Measurements from ENCODE around the gene ZNF71. TPM values are rescaled to one million over a fixed set of nuclear protein-coding genes. Genes with fewer than 3 reads are reported as not detected.

The ZNF71 gene
- total RNA-seq, 1 experiment from 2014 or later, result 13.7 TPM

- no peak for TF ChIP-seq EZH2 (IDR thresholded peaks at IDR 0.05; ENCODE audit: borderline replicate concordance, low read depth, low read length, poor library complexity, severe bottlenecking)
- TF ChIP-seq CTCF (conservative IDR thresholded peaks at IDR 0.05; ENCODE audit: low read depth, low read length), result no peak
- Histone ChIP-seq H3K4me1 (ENCODE audit: insufficient read depth, low read length, poor library complexity, severe bottlenecking) (no peaks in the 10 kb centered on the region), H3K36me3 (ENCODE audit: insufficient read depth, low read length, poor library complexity, severe bottlenecking) (no peaks in the 10 kb centered on the region), H3K9me3 (ENCODE audit: low read depth, low read length, poor library complexity, severe bottlenecking) (peaks cover 69% of the 10 kb centered on the region), H3K27ac (ENCODE audit: low read depth, low read length, poor library complexity, severe bottlenecking) (no peak overlapping the region), H3K4me3 (ENCODE audit: low read depth, low read length, poor library complexity, severe bottlenecking) (no peak overlapping the region), H3K27me3 (replicated peaks; ENCODE audit: insufficient read depth, low read depth, low read length, poor library complexity) (no peaks in the 10 kb centered on the region)
- no TSS peak for BruUV-seq (replicated peaks)
- no peak for DNase-seq (ENCODE audit: low spot score)
- POLR2A ChIA-PET (ENCODE audit: low non-redundant PET), result no interaction called here
- intact Hi-C loops (cut with micrococcal nuclease; ENCODE audit: unreplicated experiment), result no loop called here
- CTCF ChIA-PET, result no interaction called here
Observed at GRCh38 chr19:56562766-56563165, 32.3 kb upstream of the ZNF71 start.

DNA sequence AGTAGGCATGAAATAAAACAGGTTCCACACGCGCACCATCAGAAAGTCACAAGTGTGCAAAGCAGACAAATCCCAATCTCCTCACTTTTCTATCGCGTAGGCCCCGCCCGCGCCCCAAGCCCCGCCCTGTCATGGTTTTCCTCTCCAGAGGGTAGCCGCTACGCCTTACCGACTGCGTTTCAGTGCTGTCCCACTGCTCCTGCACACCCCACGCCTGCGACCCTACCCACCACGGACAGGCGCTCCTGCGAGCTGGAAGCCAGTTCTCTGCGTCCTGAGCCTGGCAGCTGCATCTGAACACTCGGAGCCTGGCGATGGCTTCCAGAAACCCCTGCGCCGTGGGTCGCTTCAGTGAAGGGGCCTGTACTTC is 28.2 kb upstream of the ZNF71 start:
- intact Hi-C loops (cut with micrococcal nuclease; ENCODE audit: unreplicated experiment), result no loop called here
- Histone ChIP-seq H3K27me3 (replicated peaks; ENCODE audit: insufficient read depth, low read depth, low read length, poor library complexity) (no peaks in the 10 kb centered on the region), H3K27ac (ENCODE audit: low read depth, low read length, poor library complexity, severe bottlenecking) (peak overlapping the region; percentile 73), H3K4me1 (ENCODE audit: insufficient read depth, low read length, poor library complexity, severe bottlenecking) (no peaks in the 10 kb centered on the region), H3K36me3 (ENCODE audit: insufficient read depth, low read length, poor library complexity, severe bottlenecking) (peaks cover 15% of the 10 kb centered on the region), H3K9me3 (ENCODE audit: low read depth, low read length, poor library complexity, severe bottlenecking) (peaks cover 76% of the 10 kb centered on the region), H3K4me3 (ENCODE audit: low read depth, low read length, poor library complexity, severe bottlenecking) (peak overlapping the region; percentile 94)
- TF ChIP-seq EZH2 (IDR thresholded peaks at IDR 0.05; ENCODE audit: borderline replicate concordance, low read depth, low read length, poor library complexity, severe bottlenecking) (no peak), CTCF (conservative IDR thresholded peaks at IDR 0.05; ENCODE audit: low read depth, low read length) (no peak)
- peak; percentile 57 for DNase-seq (ENCODE audit: low spot score)
- CTCF ChIA-PET, result no interaction called here
- POLR2A ChIA-PET (ENCODE audit: low non-redundant PET), result no interaction called here
- BruUV-seq (replicated peaks), result no TSS peak

GRCh38 chr19:56567274-56568120 is 27.6 kb upstream of the ZNF71 start, which contains the start of gene ZNF470:
Gene ZNF470, plus strand, starts transcription at chr19:56567468. Its CDS starts 2,844 bp downstream, at chr19:56570312.
- TF ChIP-seq EZH2 (IDR thresholded peaks at IDR 0.05; ENCODE audit: borderline replicate concordance, low read depth, low read length, poor library complexity, severe bottlenecking), result no peak
- no peak for TF ChIP-seq CTCF (conservative IDR thresholded peaks at IDR 0.05; ENCODE audit: low read depth, low read length)
- ChIA-PET POLR2A (ENCODE audit: low non-redundant PET) (no interaction called here), CTCF (no interaction called here)
- intact Hi-C loops (cut with micrococcal nuclease; ENCODE audit: unreplicated experiment), result no loop called here
- BruUV-seq (replicated peaks), result no TSS peak
- Histone ChIP-seq H3K4me3 (ENCODE audit: low read depth, low read length, poor library complexity, severe bottlenecking) (peak within 1 kb of the TSS; percentile 94), H3K4me1 (ENCODE audit: insufficient read depth, low read length, poor library complexity, severe bottlenecking) (no peaks in the 10 kb centered on the region), H3K27me3 (replicated peaks; ENCODE audit: insufficient read depth, low read depth, low read length, poor library complexity) (no peaks in the 10 kb centered on the region), H3K27ac (ENCODE audit: low read depth, low read length, poor library complexity, severe bottlenecking) (peak within 1 kb of the TSS; percentile 73), H3K9me3 (ENCODE audit: low read depth, low read length, poor library complexity, severe bottlenecking) (peaks cover 73% of the 10 kb centered on the region), H3K36me3 (ENCODE audit: insufficient read depth, low read length, poor library complexity, severe bottlenecking) (peaks cover 15% of the 10 kb centered on the region)
- DNase-seq (ENCODE audit: low spot score), result peak; percentile 93

Data from A673 (cell line).